ENCODE results near the gene ARMC7. TPM values are rescaled to one million over a fixed set of nuclear protein-coding genes. Genes with fewer than 3 reads are reported as not detected.

ARMC7 gene
- total and polyA plus RNA-seq, 2 of the 13 experiments (the other 11 are each of a cell fraction or from before 2014, with no cell fraction given): 3.9 to 4.2 TPM

DNA sequence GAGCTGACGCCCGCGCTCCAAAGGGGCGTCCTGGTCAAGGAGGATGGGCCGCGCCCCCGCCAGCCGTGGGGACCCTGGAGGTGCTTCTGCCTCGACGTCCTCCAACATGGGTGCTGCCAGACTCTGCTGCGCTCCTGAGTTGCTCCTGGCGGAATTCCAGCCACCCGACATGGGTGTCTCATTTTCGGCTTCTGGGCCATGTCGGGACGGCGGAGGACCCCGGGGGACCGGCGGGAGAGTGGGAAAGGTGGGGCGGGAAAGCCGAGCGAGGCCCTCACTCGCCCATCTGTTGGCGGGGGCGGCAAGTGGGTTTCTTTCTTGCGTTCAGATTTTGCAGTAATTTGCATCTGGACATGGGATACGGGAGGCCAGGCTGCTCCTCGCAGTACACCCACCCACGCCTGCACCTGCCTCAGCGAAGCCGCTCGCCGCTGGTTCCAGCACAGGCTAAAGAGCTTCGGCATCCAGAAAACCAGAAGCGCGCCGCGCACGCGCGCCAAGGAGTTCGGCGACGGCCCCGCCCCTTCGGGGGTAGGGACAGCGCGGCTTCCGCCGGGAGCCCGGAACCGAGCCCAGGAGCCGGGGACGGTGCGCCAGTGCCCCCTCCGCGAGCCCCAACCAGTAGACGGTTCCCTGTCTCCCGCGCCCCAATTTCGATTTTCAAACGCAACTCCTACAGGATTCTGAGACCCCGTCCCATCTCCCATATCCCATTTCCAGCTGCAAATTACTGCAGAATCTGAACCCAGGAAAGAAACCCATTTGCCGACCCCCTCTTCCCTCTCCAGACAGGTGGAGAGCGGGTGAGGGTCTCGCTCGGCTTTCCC, at the start of gene ARMC7 (continued):
- TF ChIP-seq ZNF547 (CRISPR knock-in tag; IDR thresholded peaks at IDR 0.05): peak; percentile 80
- no peak for TF ChIP-seq AHR (CRISPR knock-in tag; IDR thresholded peaks at IDR 0.05)
- peak; percentile 76; the same call in 1 of the 2 replicates for TF ChIP-seq YEATS2 (CRISPR knock-in tag; IDR thresholded peaks at IDR 0.05; ENCODE audit: borderline replicate concordance)
- TF ChIP-seq KLF12 (CRISPR knock-in tag; IDR thresholded peaks at IDR 0.05; ENCODE audit: borderline replicate concordance): 0 out of 2 replicates have a peak, but pooled peaks have one; percentile 34
- TF ChIP-seq ZNF891 (CRISPR knock-in tag; IDR thresholded peaks at IDR 0.05): peak; percentile 82; the same call in 1 of the 2 replicates
- peak; percentile 88 for TF ChIP-seq ZNF883 (CRISPR knock-in tag; IDR thresholded peaks at IDR 0.05; ENCODE audit: not compliant biosample characterization)
- peak; percentile 42; the same call in 1 of the 2 replicates for TF ChIP-seq SIN3A (IDR thresholded peaks at IDR 0.05; ENCODE audit: borderline replicate concordance, low read depth, low read length)
- TF ChIP-seq EP300 (IDR thresholded peaks at IDR 0.05; ENCODE audit: low read depth in 2 of 2, low read length in 2 of 2): no peak
- 0 out of 2 replicates have a peak, but pooled peaks have one; percentile 30 for TF ChIP-seq EP300 (CRISPR knock-in tag; IDR thresholded peaks at IDR 0.05; ENCODE audit: borderline replicate concordance)
- TF ChIP-seq, protein P1, sequence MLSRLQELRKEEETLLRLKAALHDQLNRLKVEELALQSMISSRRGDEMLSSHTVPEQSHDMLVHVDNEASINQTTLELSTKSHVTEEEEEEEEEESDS (CRISPR knock-in tag; IDR thresholded peaks at IDR 0.05; ENCODE audit: borderline replicate concordance): 0 out of 2 replicates have a peak, but pooled peaks have one; percentile 47
- no peak for TF ChIP-seq TRIM24 (CRISPR knock-in tag; IDR thresholded peaks at IDR 0.05)
- TF ChIP-seq, protein P2, sequence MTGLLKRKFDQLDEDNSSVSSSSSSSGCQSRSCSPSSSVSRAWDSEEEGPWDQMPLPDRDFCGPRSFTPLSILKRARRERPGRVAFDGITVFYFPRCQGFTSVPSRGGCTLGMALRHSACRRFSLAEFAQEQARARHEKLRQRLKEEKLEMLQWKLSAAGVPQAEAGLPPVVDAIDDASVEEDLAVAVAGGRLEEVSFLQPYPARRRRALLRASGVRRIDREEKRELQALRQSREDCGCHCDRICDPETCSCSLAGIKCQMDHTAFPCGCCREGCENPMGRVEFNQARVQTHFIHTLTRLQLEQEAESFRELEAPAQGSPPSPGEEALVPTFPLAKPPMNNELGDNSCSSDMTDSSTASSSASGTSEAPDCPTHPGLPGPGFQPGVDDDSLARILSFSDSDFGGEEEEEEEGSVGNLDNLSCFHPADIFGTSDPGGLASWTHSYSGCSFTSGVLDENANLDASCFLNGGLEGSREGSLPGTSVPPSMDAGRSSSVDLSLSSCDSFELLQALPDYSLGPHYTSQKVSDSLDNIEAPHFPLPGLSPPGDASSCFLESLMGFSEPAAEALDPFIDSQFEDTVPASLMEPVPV (CRISPR knock-in tag; IDR thresholded peaks at IDR 0.05): peak; percentile 54
- no peak for TF ChIP-seq MAFF (IDR thresholded peaks at IDR 0.05; ENCODE audit: low read depth, low read length)
- TF ChIP-seq CENPX (CRISPR knock-in tag; IDR thresholded peaks at IDR 0.05): no peak
- TF ChIP-seq, protein P3, sequence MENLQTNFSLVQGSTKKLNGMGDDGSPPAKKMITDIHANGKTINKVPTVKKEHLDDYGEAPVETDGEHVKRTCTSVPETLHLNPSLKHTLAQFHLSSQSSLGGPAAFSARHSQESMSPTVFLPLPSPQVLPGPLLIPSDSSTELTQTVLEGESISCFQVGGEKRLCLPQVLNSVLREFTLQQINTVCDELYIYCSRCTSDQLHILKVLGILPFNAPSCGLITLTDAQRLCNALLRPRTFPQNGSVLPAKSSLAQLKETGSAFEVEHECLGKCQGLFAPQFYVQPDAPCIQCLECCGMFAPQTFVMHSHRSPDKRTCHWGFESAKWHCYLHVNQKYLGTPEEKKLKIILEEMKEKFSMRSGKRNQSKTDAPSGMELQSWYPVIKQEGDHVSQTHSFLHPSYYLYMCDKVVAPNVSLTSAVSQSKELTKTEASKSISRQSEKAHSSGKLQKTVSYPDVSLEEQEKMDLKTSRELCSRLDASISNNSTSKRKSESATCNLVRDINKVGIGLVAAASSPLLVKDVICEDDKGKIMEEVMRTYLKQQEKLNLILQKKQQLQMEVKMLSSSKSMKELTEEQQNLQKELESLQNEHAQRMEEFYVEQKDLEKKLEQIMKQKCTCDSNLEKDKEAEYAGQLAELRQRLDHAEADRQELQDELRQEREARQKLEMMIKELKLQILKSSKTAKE (CRISPR knock-in tag; IDR thresholded peaks at IDR 0.05; ENCODE audit: borderline replicate concordance): no peak
- 0 out of 2 replicates have a peak, but pooled peaks have one; percentile 26 for TF ChIP-seq GATA4 (IDR thresholded peaks at IDR 0.05; ENCODE audit: borderline replicate concordance, low read depth)
